AG09309 (cell line): ENCODE data around the gene ELP4.

Source experiments
- DNase-seq: peaks from one replicate; pipeline ENCODE4 v3.0.0-alpha.2; 2010; ENCODE audit warnings: low read depth
- H3K4me3 ChIP-seq: 2 replicates; pipeline ENCODE4 v1.5.1; 2011; ENCODE audit warnings: mild to moderate bottlenecking, low read depth, low read length, moderate library complexity; ENCODE audit not compliant: control insufficient read depth
- TF ChIP-seq, protein P1 (sequence below): IDR thresholded peaks from 2 replicates; pipeline ENCODE4 v1.5.1; 2011; ENCODE audit warnings: mild to moderate bottlenecking, low read depth, low read length, inconsistent platforms; ENCODE audit not compliant: insufficient read depth, control insufficient read depth; ENCODE audit errors: missing control alignments

The ELP4 gene

DNA sequence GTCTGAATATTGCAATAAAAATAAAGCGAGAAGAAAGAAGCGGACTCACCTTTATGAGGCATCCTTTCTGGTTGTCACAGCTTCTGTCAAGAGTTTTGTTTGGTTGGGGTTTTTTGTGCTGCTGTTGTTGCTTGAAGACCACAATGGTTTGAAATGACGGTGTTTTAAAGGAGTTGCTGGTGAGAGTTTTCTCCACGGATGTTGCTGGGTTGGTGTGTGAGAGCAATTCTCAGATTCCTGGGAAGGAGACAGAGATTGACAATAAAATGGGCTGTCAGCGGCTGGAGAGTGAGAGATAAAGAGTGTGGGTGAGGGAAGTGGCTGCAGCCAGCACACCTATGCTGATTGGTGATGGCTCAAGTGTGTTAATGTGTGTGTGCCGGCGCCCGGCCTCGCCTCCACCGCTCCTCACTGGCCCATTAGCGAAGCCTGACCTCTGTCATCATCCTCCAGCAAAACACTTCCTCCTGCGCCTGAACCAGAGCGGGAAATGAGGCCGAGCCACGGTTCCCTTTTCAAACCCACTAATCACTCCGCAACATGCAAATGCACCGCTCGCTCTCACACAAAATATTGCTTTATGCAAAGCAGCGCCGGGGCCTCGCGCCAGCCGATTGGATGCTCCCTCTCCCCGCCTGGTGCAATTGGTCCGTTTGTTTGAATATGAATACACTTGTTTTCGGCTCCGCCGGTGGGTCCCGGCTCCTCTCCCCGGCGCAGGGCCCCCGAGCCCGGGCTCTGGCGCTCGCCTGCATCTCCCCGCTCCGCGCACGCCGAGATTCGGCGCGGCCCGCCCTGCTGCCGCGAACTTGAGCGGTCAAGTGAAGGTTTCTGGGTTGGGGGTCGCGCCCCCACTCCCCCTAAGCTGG is 301.4 kb downstream of the ELP4 start, which contains the start of gene PAX6:
PAX6 (minus strand) TSS at position 544 of the 869 bp plus-strand sequence. CDS start 4,911 bp downstream, outside the sequence.
- peak within 1 kb of the TSS; percentile 13 for H3K4me3 ChIP-seq
- TF ChIP-seq, protein P1, sequence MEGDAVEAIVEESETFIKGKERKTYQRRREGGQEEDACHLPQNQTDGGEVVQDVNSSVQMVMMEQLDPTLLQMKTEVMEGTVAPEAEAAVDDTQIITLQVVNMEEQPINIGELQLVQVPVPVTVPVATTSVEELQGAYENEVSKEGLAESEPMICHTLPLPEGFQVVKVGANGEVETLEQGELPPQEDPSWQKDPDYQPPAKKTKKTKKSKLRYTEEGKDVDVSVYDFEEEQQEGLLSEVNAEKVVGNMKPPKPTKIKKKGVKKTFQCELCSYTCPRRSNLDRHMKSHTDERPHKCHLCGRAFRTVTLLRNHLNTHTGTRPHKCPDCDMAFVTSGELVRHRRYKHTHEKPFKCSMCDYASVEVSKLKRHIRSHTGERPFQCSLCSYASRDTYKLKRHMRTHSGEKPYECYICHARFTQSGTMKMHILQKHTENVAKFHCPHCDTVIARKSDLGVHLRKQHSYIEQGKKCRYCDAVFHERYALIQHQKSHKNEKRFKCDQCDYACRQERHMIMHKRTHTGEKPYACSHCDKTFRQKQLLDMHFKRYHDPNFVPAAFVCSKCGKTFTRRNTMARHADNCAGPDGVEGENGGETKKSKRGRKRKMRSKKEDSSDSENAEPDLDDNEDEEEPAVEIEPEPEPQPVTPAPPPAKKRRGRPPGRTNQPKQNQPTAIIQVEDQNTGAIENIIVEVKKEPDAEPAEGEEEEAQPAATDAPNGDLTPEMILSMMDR = no peak
- DNase-seq = no peak

DNA sequence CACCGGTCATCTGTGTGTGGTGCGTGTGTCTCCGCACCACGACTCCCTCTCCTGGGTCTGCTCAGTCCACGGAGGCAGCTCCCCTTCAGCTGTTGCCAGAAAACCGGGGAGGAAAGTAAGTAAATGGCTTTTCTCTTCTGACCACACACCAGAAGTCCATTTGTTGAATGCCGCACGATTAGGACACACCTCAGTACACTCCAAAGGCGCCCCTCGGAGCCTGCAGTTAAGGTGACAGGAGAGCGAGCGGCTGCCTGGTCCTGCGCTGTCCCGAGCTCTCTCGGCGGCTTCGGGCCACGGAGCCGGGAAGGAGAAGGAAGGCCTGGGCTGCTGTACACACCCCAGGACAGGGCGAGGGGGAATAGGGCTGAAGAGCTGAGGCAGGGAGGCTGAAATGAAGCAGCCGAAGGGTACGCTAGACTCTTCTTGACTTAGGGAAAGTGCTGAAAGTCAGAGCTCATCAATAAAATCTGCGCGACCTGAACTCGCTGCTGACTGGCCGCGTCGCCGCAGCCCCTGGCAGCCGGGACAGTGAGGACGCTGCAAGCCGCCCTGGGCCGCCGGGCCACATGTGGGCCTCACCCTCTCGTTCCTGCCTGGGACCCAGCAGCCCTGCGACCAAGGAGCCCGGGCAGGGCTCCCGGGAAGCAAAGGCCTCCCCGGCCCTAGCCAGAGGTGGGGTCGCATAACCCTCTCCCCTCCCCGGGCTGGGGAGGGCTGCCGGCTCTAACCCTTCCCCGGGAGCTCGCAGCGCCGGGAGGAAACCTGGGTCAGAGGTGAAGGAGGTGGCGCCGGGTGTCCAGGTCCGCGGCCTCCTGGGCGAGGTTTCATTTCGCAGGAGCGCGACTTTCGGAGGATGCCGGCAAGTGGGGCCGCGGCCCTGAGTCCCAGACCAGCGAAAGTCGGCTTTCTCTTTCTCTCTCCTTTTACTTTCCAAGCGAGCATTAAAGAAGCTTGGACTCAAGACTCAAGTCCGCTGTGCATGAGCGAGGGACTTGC is 303.1 kb downstream of the ELP4 start:
- no peak for DNase-seq

DNA sequence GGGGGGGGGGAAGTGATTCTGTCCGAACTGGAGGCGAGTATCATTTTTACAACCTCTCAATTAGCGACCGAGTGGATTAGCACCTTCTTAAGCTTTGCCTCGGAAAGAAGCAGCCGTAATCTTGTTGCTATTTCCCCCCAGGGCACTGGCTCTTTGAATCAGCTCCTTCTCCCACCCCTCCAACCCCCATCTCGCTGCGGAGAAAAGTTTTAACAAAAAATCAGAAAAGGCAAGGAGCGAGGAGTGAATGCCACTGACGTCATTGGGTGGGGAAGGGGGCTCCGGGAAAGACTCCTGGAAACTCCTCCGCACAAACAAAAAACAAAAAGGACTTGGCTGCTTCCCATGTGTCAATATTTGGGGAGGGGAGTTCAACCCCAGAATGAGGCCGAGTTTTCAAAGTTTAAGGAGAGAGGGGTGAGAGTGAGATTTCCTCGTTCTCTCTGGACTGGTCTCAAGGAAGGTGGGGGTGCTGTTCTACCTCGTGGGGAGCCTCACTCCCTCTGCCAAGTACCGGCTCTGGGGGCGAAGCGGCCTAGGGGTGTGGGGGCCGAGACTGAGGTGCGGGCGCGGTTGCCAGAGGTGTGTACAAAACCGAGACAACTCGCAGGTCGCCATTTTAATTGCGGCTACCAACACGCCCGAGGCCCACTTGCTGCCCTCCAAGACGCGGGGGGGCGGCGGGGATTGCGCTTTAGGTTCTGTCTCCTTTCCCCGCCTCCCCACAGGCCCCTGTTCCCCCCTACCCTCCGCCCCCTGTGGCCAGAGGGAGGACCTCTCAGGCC is 304.0 kb downstream of the ELP4 start:
- TF ChIP-seq, protein P1 = no peak
- peak overlapping the region; percentile 43 for H3K4me3 ChIP-seq
- no peak for DNase-seq

More for the DNA sequence above, 303.1 kb downstream of the ELP4 start:
- TF ChIP-seq, protein P1 = no peak
- peak overlapping the region; percentile 43 for H3K4me3 ChIP-seq

DNA sequence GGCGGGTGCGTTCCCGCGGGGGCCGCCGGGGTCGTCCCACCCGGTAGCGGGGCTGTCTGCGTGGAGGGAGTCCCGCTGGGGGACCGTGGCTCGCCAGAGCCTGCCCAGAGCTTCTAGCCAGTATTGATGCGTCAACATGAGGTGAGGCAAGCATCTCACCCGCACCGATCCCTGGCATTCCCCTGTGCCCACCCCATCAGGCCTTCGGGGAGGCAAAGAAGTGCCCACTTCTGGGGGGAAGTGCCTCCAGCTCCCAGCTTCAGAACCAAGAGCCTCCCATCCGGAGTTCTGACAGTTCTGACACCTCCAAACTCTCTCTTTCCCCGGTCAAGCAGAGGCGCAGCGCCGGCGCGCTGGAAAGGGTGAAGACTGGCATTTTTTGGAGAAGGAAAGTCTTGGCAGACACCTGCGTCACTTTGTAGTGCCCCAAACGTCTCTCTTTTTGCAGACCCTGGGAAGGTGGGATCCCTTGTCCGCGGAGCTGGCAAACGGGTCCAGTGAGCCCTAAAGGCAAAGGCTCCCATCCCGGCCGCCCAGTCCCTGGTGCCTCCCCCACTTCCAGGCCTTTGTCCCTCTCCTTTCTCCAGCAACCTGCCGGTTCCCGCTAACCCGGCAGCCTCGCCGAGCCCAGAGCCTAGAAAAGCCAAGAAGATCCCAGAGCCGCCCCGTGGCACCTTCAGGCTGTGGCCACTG is 304.8 kb downstream of the ELP4 start:
- TF ChIP-seq, protein P1 = no peak
- DNase-seq = no peak
- H3K4me3 ChIP-seq = no peak overlapping the region

DNA sequence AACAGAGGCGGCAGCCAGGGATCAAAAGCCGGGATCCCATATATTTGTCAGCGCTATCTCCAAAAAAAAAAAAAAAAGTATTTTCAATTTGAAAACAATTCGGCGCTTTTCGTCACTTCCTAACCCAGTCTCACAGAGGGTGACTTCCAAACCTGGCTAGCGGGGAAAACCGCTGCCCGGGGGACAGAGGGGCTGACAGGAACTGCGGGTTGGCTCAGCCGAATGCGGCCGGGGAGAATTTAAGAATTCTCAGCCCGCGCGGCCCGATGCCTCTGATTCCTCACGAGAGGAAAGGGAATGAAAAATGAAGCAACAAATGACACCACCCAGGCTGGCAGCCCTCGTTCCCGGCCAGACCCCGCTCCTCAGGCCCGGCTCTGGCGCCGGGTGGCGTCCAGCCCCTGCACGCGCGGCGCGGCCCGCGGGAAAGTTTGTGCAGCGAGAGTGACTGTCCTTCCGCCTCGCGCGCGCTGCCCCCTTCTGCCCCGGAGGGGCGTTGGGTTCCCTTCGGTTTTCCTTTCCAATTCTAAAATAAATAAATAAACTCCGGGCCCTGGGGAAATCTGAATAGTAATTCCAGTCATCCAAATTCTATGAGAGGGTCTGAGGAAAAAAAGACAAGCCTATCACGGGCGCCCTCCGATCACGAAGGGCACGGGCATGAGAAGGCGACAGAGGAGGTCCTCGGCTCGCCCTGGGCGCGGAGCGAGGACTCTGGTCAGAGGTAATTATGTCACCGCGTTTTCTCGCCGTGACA is 306.3 kb downstream of the ELP4 start:
- H3K4me3 ChIP-seq = no peak overlapping the region; the same call in 1 of the 2 replicates
- DNase-seq = no peak
- TF ChIP-seq, protein P1 = no peak
